ENCODE measurements around the gene FOLR3. TPM values are rescaled to one million over a fixed set of nuclear protein-coding genes. Genes with fewer than 3 reads are reported as not detected.

The FOLR3 gene
- total and polyA plus RNA-seq, 2 of the 4 experiments (the other 2 are of a cell fraction) = 0.29 to 0.36 TPM

DNA sequence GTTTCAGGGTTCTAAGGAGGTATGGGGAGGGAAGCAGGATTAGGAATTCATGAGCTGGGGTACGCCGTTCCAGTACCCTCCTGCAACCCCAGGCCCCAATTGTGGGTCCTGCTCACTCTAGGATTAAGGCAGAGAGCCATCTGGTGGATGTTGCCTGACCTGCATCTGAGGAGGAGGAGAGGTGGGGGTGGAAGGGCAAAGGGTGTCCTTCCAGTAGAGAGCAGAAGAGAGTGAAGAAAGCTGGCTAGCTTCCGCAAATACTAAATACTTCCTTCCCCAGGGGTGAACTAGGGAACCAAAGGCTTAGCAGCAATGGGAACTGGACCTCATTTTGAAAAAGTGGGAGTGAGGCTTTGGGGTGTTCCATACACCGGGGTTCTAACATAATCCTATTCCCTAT is 44.2 kb upstream of the FOLR3 start:
- H2BK5ac ChIP-seq (ENCODE audit: low read depth, low read length, poor library complexity, severe bottlenecking) = no peak overlapping the region
- peak; percentile 95 for ATAC-seq (ENCODE audit: low read depth)
- in situ Hi-C loops (cut with MboI; ENCODE audit: low sequenced_read_pairs) (loop anchor here (10.0 kb wide), 1 partner anchor 66 kb away; no protein-coding TSS in a partner anchor), intact Hi-C loops (cut with micrococcal nuclease) (loop anchor here (1.0 kb wide), 2 partner anchors 66 to 340 kb away; no protein-coding TSS in a partner anchor), dilution Hi-C loops (cut with HindIII; ENCODE audit: low sequenced_read_pairs, unreplicated experiment) (no loop called here)
- no peak overlapping the region for H2BK20ac ChIP-seq (ENCODE audit: low read depth, low read length)
- no CpG with 5 or more reads among the region's 4 CpGs for whole genome bisulfite sequencing, 2 experiments (ENCODE audit: extremely low coverage in 2 of 2, insufficient read length in 1 of 2)
- no peak overlapping the region for H2BK15ac ChIP-seq (ENCODE audit: low read depth, low read length)
- ChIA-PET POLR2A (ENCODE audit: unreplicated experiment) (interaction anchor here (0.5 kb wide), 1 partner anchor 51 kb away, joined by 4 read pairs; no protein-coding TSS in a partner anchor), CTCF (interaction anchor here (0.5 to 2.2 kb wide), 20 partner anchors 9 to 340 kb away, joined by 3 to 37 read pairs (median 3); no protein-coding TSS in a partner anchor)
- no peak overlapping the region for H4K5ac ChIP-seq (ENCODE audit: low read depth, low read length)
- no peaks in the 10 kb centered on the region; the same call in 1 of the 2 replicates for H3K9me1 ChIP-seq (ENCODE audit: insufficient read depth, low read length)
- H3K36me3 ChIP-seq (ENCODE audit: control insufficient read depth, insufficient read depth, low read length) = peaks cover 21% of the 10 kb centered on the region
- no peaks in the 10 kb centered on the region for H3K9me3 ChIP-seq (ENCODE audit: control insufficient read depth, insufficient read depth, low read length)
- no peak overlapping the region for H3K18ac ChIP-seq (ENCODE audit: low read depth, low read length)
- H3K27me3 ChIP-seq (ENCODE audit: control insufficient read depth, insufficient read depth, low read length) = no peaks in the 10 kb centered on the region
- H3K27ac ChIP-seq (ENCODE audit: insufficient read depth, low read length) = no peak overlapping the region
- H3K4ac ChIP-seq (ENCODE audit: low read depth, low read length) = no peak overlapping the region
- H3K4me2 ChIP-seq (ENCODE audit: low read depth, low read length) = no peak overlapping the region
- H3K79me1 ChIP-seq (ENCODE audit: low read depth in 1 of 2, low read length in 2 of 2) = peaks cover 11 to 23% of the 10 kb centered on the region in 2 experiments; a peak in 3 of 4 replicates
- peak overlapping the region; percentile 4 for H2AK9ac ChIP-seq (replicated peaks; ENCODE audit: low read depth, low read length, poor library complexity)
- no peak overlapping the region for H4K91ac ChIP-seq (ENCODE audit: insufficient read depth, low read depth, low read length)
- DNase-seq = peak; percentile 54
- no peak overlapping the region for H3K9ac ChIP-seq (ENCODE audit: low read depth, low read length)
- H3K14ac ChIP-seq (replicated peaks; ENCODE audit: low read depth, low read length) = no peak overlapping the region
- H4K8ac ChIP-seq (ENCODE audit: low read depth in 2 of 2, low read length in 2 of 2) = 0 out of 4 replicates have a peak overlapping the region, but pooled peaks of 1 of the 2 experiments have one; percentile 31
- BruUV-seq (replicated peaks) = no TSS peak
- H3K4me1 ChIP-seq (ENCODE audit: control insufficient read depth, insufficient read depth, low read length) = no peaks in the 10 kb centered on the region
- no peak overlapping the region for H2AFZ ChIP-seq (replicated peaks; ENCODE audit: low read length, poor library complexity)
- H3K4me3 ChIP-seq (ENCODE audit: insufficient read depth, low read depth, low read length) = no peak overlapping the region
- H3K23ac ChIP-seq (ENCODE audit: low read depth, low read length) = no peak overlapping the region
- no peak overlapping the region for H2BK120ac ChIP-seq (ENCODE audit: low read depth, low read length)
- no peaks in the 10 kb centered on the region for H4K20me1 ChIP-seq (ENCODE audit: insufficient read depth, low read length)
- H3K56ac ChIP-seq (ENCODE audit: extremely low read depth, insufficient read depth, low read length) = no peak overlapping the region
- no peak overlapping the region for H2AK5ac ChIP-seq (ENCODE audit: low read depth, low read length)
- TF ChIP-seq SMC3 (IDR thresholded peaks at IDR 0.05; ENCODE audit: low read depth, low read length) (peak; percentile 96), MXI1 (IDR thresholded peaks at IDR 0.05; ENCODE audit: borderline replicate concordance, low read depth, low read length) (no peak), POLR2A (IDR thresholded peaks at IDR 0.05; ENCODE audit: low read depth, low read length) (no peak), MAFK (IDR thresholded peaks at IDR 0.05; ENCODE audit: low read depth, low read length) (no peak), RAD21 (IDR thresholded peaks at IDR 0.05; ENCODE audit: low read length) (peak; percentile 79), ELK1 (IDR thresholded peaks at IDR 0.05; ENCODE audit: borderline replicate concordance, low read depth, low read length) (no peak), FOS (IDR thresholded peaks at IDR 0.05; ENCODE audit: low read depth, low read length) (no peak), RFX5 (IDR thresholded peaks at IDR 0.05; ENCODE audit: low read depth, low read length) (no peak), MAZ (IDR thresholded peaks at IDR 0.05; ENCODE audit: borderline replicate concordance, low read depth, low read length) (0 out of 2 replicates have a peak, but pooled peaks have one; percentile 30), RCOR1 (IDR thresholded peaks at IDR 0.05; ENCODE audit: insufficient replicate concordance, low read length) (no peak), USF2 (IDR thresholded peaks at IDR 0.05; ENCODE audit: low read depth, low read length) (no peak), CHD1 (IDR thresholded peaks at IDR 0.05; ENCODE audit: low read depth, low read length) (no peak), NFE2L2 (IDR thresholded peaks at IDR 0.05; ENCODE audit: low read depth, low read length) (no peak), CEBPB (IDR thresholded peaks at IDR 0.05; ENCODE audit: low read depth, low read length) (no peak), BHLHE40 (IDR thresholded peaks at IDR 0.05; ENCODE audit: low read depth, low read length) (no peak)
- TF ChIP-seq, protein P1, sequence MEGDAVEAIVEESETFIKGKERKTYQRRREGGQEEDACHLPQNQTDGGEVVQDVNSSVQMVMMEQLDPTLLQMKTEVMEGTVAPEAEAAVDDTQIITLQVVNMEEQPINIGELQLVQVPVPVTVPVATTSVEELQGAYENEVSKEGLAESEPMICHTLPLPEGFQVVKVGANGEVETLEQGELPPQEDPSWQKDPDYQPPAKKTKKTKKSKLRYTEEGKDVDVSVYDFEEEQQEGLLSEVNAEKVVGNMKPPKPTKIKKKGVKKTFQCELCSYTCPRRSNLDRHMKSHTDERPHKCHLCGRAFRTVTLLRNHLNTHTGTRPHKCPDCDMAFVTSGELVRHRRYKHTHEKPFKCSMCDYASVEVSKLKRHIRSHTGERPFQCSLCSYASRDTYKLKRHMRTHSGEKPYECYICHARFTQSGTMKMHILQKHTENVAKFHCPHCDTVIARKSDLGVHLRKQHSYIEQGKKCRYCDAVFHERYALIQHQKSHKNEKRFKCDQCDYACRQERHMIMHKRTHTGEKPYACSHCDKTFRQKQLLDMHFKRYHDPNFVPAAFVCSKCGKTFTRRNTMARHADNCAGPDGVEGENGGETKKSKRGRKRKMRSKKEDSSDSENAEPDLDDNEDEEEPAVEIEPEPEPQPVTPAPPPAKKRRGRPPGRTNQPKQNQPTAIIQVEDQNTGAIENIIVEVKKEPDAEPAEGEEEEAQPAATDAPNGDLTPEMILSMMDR (conservative IDR thresholded peaks at IDR 0.05; ENCODE audit: low read depth, low read length) = peak; percentile 91

Measured in IMR-90 (cell line).